Thyroid gland (tissue), 4 donors: Measurements from ENCODE around the gene OR2S2. TPM values are rescaled to one million over a fixed set of nuclear protein-coding genes. Genes with fewer than 3 reads are reported as not detected.

ENCODE experiments used
- DNase-seq, 2 donors: peaks; one replicate each; pipeline ENCODE4 v3.0.0-alpha.2; 2019
- H3K27ac ChIP-seq, 3 donors: fragments of 200-600 bp; sonication (generic); 1 replicate in 2 of 3; 2 replicates in 1 of 3; pipeline ENCODE4 v1.5.1; 2016 to 2019; ENCODE audit warnings: mild to moderate bottlenecking in 1 of 3, moderate library complexity in 1 of 3
- H3K27me3 ChIP-seq: fragments of 200-600 bp; sonication (generic); one replicate; pipeline ENCODE4 v1.5.1; 2019
- H3K36me3 ChIP-seq, 2 donors: fragments of 200-600 bp; sonication (generic); one replicate each; pipeline ENCODE4 v1.5.1; 2016 to 2019
- H3K4me1 ChIP-seq, 2 donors: fragments of 200-600 bp; sonication (generic); one replicate each; pipeline ENCODE4 v1.5.1; 2017 to 2019
- H3K4me3 ChIP-seq, 3 donors: fragments of 200-600 bp; sonication (generic); replicated peaks in 1 of 3; 1 replicate in 2 of 3; 2 replicates in 1 of 3; pipeline ENCODE4 v1.5.1; 2016; ENCODE audit warnings: mild to moderate bottlenecking in 1 of 3
- H3K9me3 ChIP-seq: fragments of 200-600 bp; sonication (generic); one replicate; pipeline ENCODE4 v1.5.1; 2017
- POLR2A ChIP-seq, 2 donors: fragments of 450-650 bp; IDR thresholded peaks; one replicate each; pipeline ENCODE4 v1.6.1; 2017; ENCODE audit warnings: antibody characterized with exemption in 2 of 2, mild to moderate bottlenecking in 2 of 2, moderate library complexity in 1 of 2
- WGBS, 2 donors: methylation state at CpG; one replicate each; pipeline ENCODE4 v1.1.5; 2017; 5-methylcytosine and 5-hydroxymethylcytosine counted together
- intact Hi-C: fragments of 100-400 bp; cut with DNase I; formaldehyde crosslinking; loops from one replicate; pipeline ENCODE4 v1.15.1; 2023
- total RNA-seq, 4 donors: library from RNA; depleted of rRNA; stranded (reverse); fragments of >200 nt; gene quantifications; one replicate each; pipeline ENCODE4 v1.2.3, GENCODE V29; 2016
- TF ChIP-seq, protein P1 (sequence below), 6 experiments: fragments of 200-600 bp in 3 of 6; fragments of 450-650 bp in 3 of 6; sonication (generic) in 3 of 6; IDR thresholded peaks; one replicate each; pipeline ENCODE4 v1.5.1; 2016 to 2019; ENCODE audit warnings: antibody characterized with exemption in 6 of 6, mild to moderate bottlenecking in 2 of 6, inconsistent platforms in 1 of 6, moderate library complexity in 1 of 6

Gene OR2S2
- total RNA-seq, 4 donors from 2014 or later, result not detected

DNA sequence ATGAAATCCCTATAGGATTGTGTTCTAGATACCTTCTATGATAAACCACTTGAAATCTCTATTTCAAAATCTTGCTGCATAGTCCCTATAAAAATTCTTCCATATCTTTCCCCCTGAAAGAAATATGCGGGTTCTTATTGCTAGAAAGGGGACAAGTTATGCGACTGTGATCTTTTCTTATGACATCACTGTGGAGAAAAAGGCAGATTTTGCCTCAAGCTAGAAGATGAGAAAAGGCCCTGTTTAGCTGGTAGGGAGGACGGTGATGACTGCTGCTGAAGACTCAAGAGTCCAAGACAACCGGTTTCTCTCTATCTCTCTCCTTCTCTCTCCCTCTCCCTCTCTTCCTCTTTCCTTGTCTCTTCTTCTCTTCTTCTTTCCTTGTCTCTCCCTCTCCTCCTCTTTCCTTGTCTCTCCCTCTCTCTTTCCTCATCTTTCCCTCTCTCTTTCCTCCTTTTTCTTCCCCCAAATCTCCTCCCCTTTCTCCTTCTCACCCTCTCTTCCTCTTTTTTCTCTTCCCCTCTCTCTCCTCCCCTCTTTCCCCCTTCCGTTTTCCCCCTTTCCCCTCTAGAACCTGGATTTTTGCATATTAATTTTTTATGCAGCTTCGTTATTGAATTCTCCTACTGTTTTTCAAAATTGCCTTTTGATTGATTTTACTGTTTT, 5.3 kb downstream of the OR2S2 start:
- DNase-seq, result no peak
- no peaks in the 10 kb centered on the region for H3K27me3 ChIP-seq
- 77 to 84% methylated on average over 6 of the region's 6 CpGs for WGBS, 2 donors
- H3K4me3 ChIP-seq, result no peak overlapping the region
- no peak overlapping the region for H3K27ac ChIP-seq
- intact Hi-C loops, result loop anchor here (10.0 kb wide), 1 partner anchor 212 kb away; the partner anchor contains the start of gene CCIN
- no peak for TF ChIP-seq POLR2A (IDR thresholded peaks at IDR 0.05)
- TF ChIP-seq, protein P1, sequence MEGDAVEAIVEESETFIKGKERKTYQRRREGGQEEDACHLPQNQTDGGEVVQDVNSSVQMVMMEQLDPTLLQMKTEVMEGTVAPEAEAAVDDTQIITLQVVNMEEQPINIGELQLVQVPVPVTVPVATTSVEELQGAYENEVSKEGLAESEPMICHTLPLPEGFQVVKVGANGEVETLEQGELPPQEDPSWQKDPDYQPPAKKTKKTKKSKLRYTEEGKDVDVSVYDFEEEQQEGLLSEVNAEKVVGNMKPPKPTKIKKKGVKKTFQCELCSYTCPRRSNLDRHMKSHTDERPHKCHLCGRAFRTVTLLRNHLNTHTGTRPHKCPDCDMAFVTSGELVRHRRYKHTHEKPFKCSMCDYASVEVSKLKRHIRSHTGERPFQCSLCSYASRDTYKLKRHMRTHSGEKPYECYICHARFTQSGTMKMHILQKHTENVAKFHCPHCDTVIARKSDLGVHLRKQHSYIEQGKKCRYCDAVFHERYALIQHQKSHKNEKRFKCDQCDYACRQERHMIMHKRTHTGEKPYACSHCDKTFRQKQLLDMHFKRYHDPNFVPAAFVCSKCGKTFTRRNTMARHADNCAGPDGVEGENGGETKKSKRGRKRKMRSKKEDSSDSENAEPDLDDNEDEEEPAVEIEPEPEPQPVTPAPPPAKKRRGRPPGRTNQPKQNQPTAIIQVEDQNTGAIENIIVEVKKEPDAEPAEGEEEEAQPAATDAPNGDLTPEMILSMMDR (IDR thresholded peaks at IDR 0.05), result no peak
- no peaks in the 10 kb centered on the region for H3K36me3 ChIP-seq
- H3K9me3 ChIP-seq, result no peaks in the 10 kb centered on the region
- peaks cover 0 to 7% of the 10 kb centered on the region in 2 donors for H3K4me1 ChIP-seq

- 67 to 70% methylated on average over 6 of the region's 6 CpGs for WGBS, 2 donors
- no peaks in the 10 kb centered on the region for H3K36me3 ChIP-seq
- H3K9me3 ChIP-seq, result no peaks in the 10 kb centered on the region
- no peaks in the 10 kb centered on the region for H3K27me3 ChIP-seq
- intact Hi-C loops, result loop anchor here (10.0 kb wide), 1 partner anchor 213 kb away; the partner anchor contains the start of gene CCIN
- no peak for DNase-seq
- H3K27ac ChIP-seq, result no peak overlapping the region
- TF ChIP-seq, protein P1 (IDR thresholded peaks at IDR 0.05), result no peak
- no peak overlapping the region for H3K4me3 ChIP-seq
- H3K4me1 ChIP-seq, result peaks cover 0 to 7% of the 10 kb centered on the region in 2 donors
Observed at GRCh38 chr9:35951736-35952135, 6.2 kb downstream of the OR2S2 start.

- TF ChIP-seq, protein P1 (IDR thresholded peaks at IDR 0.05), result no peak
- no peak for TF ChIP-seq POLR2A (IDR thresholded peaks at IDR 0.05)
- no peaks in the 10 kb centered on the region for H3K27me3 ChIP-seq
- peak overlapping the region in 2 of 3 donors; percentile 12 to 15 for H3K27ac ChIP-seq
- whole genome bisulfite sequencing, 2 donors, result 58 to 63% methylated on average over 2 of the region's 2 CpGs
- peaks cover 8 to 21% of the 10 kb centered on the region in 2 donors for H3K4me1 ChIP-seq
- no peaks in the 10 kb centered on the region for H3K36me3 ChIP-seq
- intact Hi-C loops, result no loop called here
- peak in 1 of 2 donors; percentile 27 for DNase-seq
- no peaks in the 10 kb centered on the region for H3K9me3 ChIP-seq
- no peak overlapping the region for H3K4me3 ChIP-seq
Observed at GRCh38 chr9:35948901-35949318, 9.0 kb downstream of the OR2S2 start.

GRCh38 chr9:35948451-35948850, 9.5 kb downstream of the OR2S2 start:
- intact Hi-C loops, result no loop called here
- Histone ChIP-seq H3K36me3 (no peaks in the 10 kb centered on the region), H3K27ac (peak overlapping the region in 1 of 3 donors; percentile 12), H3K4me3 (no peak overlapping the region), H3K27me3 (no peaks in the 10 kb centered on the region), H3K4me1 (peaks cover 8 to 26% of the 10 kb centered on the region in 2 donors), H3K9me3 (no peaks in the 10 kb centered on the region)
- no peak for DNase-seq
- 91 to 93% methylated on average over 2 of the region's 2 CpGs for WGBS, 2 donors
- TF ChIP-seq, protein P1 (IDR thresholded peaks at IDR 0.05), result no peak

DNA sequence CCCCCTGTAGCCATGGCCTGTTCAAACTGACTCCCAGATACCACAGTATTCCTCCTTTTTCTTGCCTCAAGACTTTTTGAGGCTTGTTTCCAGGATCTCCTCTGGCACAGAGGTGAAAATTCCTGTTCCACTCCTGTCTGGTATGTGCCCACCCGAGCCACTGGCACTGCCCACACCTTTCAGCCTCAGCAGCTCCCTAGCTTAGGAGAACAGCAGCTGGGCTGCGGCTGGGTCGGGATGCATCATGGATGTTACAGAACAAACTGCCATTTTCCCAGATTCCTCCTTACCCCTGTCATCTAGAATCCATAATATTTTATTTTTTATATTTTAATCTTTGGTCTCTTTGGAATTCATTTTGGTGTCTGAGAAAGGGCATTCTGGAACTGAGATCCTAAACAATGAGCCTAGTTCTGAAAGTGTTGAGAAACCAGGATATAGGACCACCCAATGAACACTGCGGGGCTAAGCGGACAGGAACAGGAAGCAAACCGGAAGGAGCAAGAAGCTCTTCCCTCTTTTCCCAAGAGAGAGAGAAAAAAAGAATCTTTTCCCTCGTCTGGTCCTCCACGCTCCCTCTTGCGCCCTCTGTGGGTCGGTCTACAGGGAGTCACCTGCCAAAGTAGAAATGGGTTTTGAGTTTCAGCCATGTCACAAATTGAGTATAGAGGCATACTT, 12.5 kb downstream of the OR2S2 start:
- peak; percentile 82 to 90 for DNase-seq
- H3K9me3 ChIP-seq, result no peaks in the 10 kb centered on the region
- peak overlapping the region; percentile 2 to 59 (median 45) for H3K27ac ChIP-seq
- peaks cover 14 to 44% of the 10 kb centered on the region in 2 donors for H3K4me1 ChIP-seq
- no peaks in the 10 kb centered on the region for H3K36me3 ChIP-seq
- H3K27me3 ChIP-seq, result no peaks in the 10 kb centered on the region
- intact Hi-C loops, result no loop called here
- no peak overlapping the region for H3K4me3 ChIP-seq
- WGBS, 2 donors, result 27 to 28% methylated on average over 10 of the region's 10 CpGs
- TF ChIP-seq, protein P1 (IDR thresholded peaks at IDR 0.05), result peak; percentile 54 to 93 (median 80)
- no peak for TF ChIP-seq POLR2A (IDR thresholded peaks at IDR 0.05)
